Calu3 (cell line): ENCODE data around the gene MYO9A. TPM values are rescaled to one million over a fixed set of nuclear protein-coding genes. Genes with fewer than 3 reads are reported as not detected.
A peak's percentile ranks its signal among the peaks of the same experiment; 100 is the strongest.

Source experiments
- BruUV-seq: library from RNA; stranded (reverse); fragments of 400-500 nt; replicated peaks from 2 replicates; lab custom pipeline; 2021; lab: Mats Ljungman, UMichigan
- CTCF ChIA-PET: fragments of 300-600 bp; sonication (Branson Sonifier 250); formaldehyde crosslinking; loops from one replicate; lab custom pipeline; 2022; ENCODE audit warnings: antibody characterized with exemption; lab: Charles Lee
- DNase-seq: peaks from one replicate; pipeline ENCODE4 v3.0.0; 2022
- H3K27ac Mint-ChIP-seq: one replicate; pipeline ENCODE4 v1.8.0; 2022; ENCODE audit warnings: mixed read lengths; ENCODE audit not compliant: unreplicated experiment
- H3K27me3 Mint-ChIP-seq: one replicate; pipeline ENCODE4 v1.8.0; 2022; ENCODE audit warnings: mixed read lengths; ENCODE audit not compliant: unreplicated experiment
- H3K36me3 Mint-ChIP-seq: one replicate; pipeline ENCODE4 v1.8.0; 2022; ENCODE audit warnings: mild to moderate bottlenecking, moderate library complexity, mixed read lengths; ENCODE audit not compliant: insufficient read depth, unreplicated experiment
- H3K4me1 Mint-ChIP-seq: one replicate; pipeline ENCODE4 v1.8.0; 2022; ENCODE audit warnings: mild to moderate bottlenecking, low read depth, mixed read lengths; ENCODE audit not compliant: unreplicated experiment
- H3K4me3 Mint-ChIP-seq: one replicate; pipeline ENCODE4 v1.8.0; 2022; ENCODE audit warnings: mild to moderate bottlenecking, low read depth, moderate library complexity, mixed read lengths; ENCODE audit not compliant: unreplicated experiment
- H3K9me3 Mint-ChIP-seq: one replicate; pipeline ENCODE4 v1.8.0; 2022; ENCODE audit warnings: low read depth, mixed read lengths; ENCODE audit not compliant: unreplicated experiment
- CTCF ChIP-seq: fragments of 200-600 bp; IDR thresholded peaks from one replicate; pipeline ENCODE4 v1.8.0; 2022; ENCODE audit warnings: antibody characterized with exemption; ENCODE audit not compliant: unreplicated experiment
- intact Hi-C: fragments of 100-400 bp; cut with micrococcal nuclease; formaldehyde crosslinking; loops from one replicate; pipeline ENCODE4 v1.10.0; 2022; ENCODE audit not compliant: unreplicated experiment
- total RNA-seq: library from RNA; stranded (reverse); gene quantifications from 2 replicates; pipeline ENCODE4 v1.2.3, GENCODE V29; 2022

The MYO9A gene
- total RNA-seq, 1 experiment from 2014 or later = 32.8 TPM

GRCh38 chr15:71786673-71787072 is 331.3 kb downstream of the MYO9A start:
- Mint-ChIP-seq H3K27ac (no peak overlapping the region), H3K9me3 (peaks cover 2% of the 10 kb centered on the region), H3K4me1 (peaks cover 58% of the 10 kb centered on the region), H3K36me3 (peaks cover 24% of the 10 kb centered on the region), H3K4me3 (no peak overlapping the region), H3K27me3 (no peaks in the 10 kb centered on the region)
- no peak for DNase-seq
- TF ChIP-seq CTCF = no peak
- BruUV-seq = no TSS peak
- CTCF ChIA-PET = interaction anchor here (0.6 to 0.7 kb wide), 2 partner anchors 13 to 32 kb away, joined by 3 to 4 read pairs; no protein-coding TSS in a partner anchor
- intact Hi-C loops = no loop called here

- Mint-ChIP-seq H3K9me3 (no peaks in the 10 kb centered on the region), H3K27me3 (no peaks in the 10 kb centered on the region), H3K27ac (peak overlapping the region; percentile 34), H3K4me3 (no peak overlapping the region), H3K4me1 (peaks cover 56% of the 10 kb centered on the region), H3K36me3 (peaks cover 20% of the 10 kb centered on the region)
- no peak for TF ChIP-seq CTCF
- DNase-seq = no peak
- CTCF ChIA-PET = interaction anchor here (0.6 to 0.7 kb wide), 2 partner anchors 13 to 31 kb away, joined by 3 to 4 read pairs; no protein-coding TSS in a partner anchor
- BruUV-seq = no TSS peak
- intact Hi-C loops = no loop called here
These were observed 332.0 kb downstream of the MYO9A start for GRCh38 chr15:71785996-71786395.

GRCh38 chr15:71784719-71785118 is 333.2 kb downstream of the MYO9A start:
- intact Hi-C loops = no loop called here
- Mint-ChIP-seq H3K27ac (no peak overlapping the region), H3K27me3 (no peaks in the 10 kb centered on the region), H3K4me1 (peaks cover 56% of the 10 kb centered on the region), H3K36me3 (peaks cover 7% of the 10 kb centered on the region), H3K9me3 (no peaks in the 10 kb centered on the region), H3K4me3 (no peak overlapping the region)
- no TSS peak for BruUV-seq
- peak; percentile 73 for TF ChIP-seq CTCF
- DNase-seq = peak; percentile 44
- CTCF ChIA-PET = interaction anchor here (1.2 to 2.9 kb wide), 2 partner anchors 8 to 32 kb away, joined by 6 to 14 read pairs; no protein-coding TSS in a partner anchor

- Mint-ChIP-seq H3K9me3 (no peaks in the 10 kb centered on the region), H3K36me3 (peaks cover 7% of the 10 kb centered on the region), H3K27ac (no peak overlapping the region), H3K27me3 (no peaks in the 10 kb centered on the region), H3K4me1 (peaks cover 61% of the 10 kb centered on the region), H3K4me3 (no peak overlapping the region)
- TF ChIP-seq CTCF = no peak
- BruUV-seq = no TSS peak
- no peak for DNase-seq
- intact Hi-C loops = no loop called here
- CTCF ChIA-PET = interaction anchor here (0.5 to 2.9 kb wide), 4 partner anchors 8 to 43 kb away, joined by 3 to 18 read pairs (median 10); no protein-coding TSS in a partner anchor
These were observed 335.4 kb downstream of the MYO9A start for GRCh38 chr15:71782422-71783165.
